GM21360 (cell line): Measurements from ENCODE around the gene SLC4A1.

Experiments used
- ATAC-seq: cut with Tn5 transposase; IDR thresholded peaks from one replicate; pipeline ENCODE4 v1.9.1; 2021; ENCODE audit warnings: mild to moderate bottlenecking, moderate library complexity; ENCODE audit not compliant: unreplicated experiment

Gene SLC4A1

DNA sequence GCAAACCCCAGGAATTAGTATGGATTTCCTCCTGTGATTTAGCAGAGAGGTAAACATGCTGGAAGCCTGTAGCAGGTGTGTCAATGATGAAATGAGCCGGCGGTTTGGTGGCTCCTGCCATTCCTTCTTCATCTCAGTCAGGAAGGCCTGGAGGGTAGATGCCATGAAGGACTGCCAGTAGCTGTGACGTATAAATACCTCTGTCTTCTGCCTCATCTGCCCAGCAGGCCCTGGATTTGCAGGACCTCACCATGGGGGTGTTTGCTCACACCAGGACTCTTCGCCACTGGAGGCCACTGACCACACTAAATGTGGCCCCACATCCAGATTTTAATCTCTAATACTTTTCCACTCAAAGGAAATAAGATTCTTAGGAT is 16.1 kb upstream of the SLC4A1 start:
- ATAC-seq = no peak

DNA sequence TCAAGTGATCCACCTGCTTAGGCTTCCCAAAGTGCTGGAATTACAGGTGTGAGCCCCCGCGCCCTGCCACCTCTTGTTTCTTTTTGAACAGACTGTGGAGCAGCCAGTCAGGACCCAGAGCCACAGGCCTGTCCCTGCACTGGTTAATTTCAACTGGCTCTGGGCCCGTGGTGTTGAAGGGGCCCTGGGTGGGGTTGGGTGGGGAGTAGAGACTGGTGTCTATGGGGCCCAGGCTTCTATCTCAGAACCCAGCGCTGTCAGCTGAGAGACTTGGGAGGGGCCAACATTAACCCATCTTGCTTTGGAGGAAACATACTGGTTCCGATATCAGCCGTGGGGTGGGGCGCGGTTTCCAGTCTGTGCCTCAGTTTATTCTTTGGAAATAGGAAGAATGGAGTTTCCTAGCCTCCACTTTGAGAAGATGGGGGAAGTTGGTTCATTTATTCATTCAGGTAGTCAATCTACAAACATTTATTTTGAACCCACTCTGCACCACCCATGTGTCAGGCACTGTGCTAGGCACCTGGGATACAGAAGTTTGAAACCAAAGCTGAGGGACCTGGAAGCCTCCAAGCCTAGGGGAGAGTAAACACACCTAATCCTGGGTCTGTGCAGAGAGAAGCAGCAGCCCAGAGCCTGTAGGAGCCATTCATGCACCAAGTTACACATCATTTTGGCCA is 15.5 kb upstream of the SLC4A1 start:
- no peak for ATAC-seq

DNA sequence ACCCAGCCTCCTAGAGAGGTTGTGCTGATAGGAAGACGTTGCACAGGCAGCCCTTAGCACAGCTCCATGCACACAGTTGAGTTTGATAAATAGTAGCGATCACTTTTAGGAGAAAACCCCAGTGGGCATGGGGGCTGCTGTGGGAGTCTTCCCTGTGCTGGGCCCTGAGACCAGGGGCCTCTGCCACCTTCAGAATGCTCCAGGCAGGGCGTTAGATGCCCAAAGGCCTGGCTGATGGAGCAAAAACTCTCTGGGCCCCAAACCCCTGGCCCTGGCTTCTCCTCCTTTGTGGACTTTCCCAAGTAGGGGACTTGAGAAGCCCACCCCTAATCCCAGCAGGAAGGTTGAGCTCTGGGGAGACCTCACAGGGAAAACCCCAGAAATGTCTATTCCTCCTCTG is 14.3 kb upstream of the SLC4A1 start:
- ATAC-seq = no peak

DNA sequence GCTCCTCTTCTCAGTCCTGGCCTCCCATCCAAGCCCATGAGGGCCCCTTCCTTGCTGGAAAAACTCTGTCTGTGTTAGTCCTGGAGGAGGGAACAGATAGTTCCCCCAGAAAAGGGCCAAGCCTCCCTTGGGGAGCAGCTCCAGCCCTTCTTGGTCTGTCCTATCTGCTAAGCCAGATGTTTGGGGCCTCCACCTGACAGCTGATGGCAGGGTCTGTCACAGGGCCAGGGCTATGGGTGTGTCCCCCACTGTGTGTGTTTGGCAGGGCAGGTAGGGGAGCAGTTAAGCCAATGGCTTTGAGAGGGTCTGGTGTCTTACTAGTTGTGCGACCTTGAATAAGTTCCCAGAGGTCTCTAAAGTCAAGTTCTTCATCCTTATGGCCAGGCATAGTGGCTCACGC is 13.6 kb upstream of the SLC4A1 start:
- ATAC-seq = no peak

DNA sequence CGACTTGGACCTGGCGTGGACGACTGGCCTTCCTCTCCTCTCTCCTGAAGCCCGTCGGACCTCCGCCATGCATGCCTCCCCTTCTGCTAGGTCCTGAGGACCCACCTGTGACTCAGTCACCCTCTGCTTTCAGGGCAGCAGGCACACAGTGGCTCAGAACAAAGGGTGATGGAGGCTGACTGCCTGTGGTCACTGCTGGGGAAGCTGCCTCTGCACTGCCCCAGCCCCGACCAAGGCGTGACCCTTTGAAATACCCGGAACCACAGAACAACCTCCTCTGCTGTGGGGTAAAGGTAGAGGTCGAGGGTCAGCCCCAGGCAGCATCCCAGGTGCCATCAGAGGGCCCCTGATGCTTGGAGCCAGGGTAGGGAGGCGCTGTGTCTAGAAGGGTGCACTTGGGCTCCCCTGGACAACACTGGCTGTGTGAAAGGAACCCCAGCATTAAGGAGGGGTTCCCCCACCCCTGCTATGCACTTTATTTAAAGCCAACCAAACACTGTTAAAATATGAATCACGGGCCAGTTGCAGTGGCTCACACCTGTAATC is 12.5 kb upstream of the SLC4A1 start:
- no peak for ATAC-seq

DNA sequence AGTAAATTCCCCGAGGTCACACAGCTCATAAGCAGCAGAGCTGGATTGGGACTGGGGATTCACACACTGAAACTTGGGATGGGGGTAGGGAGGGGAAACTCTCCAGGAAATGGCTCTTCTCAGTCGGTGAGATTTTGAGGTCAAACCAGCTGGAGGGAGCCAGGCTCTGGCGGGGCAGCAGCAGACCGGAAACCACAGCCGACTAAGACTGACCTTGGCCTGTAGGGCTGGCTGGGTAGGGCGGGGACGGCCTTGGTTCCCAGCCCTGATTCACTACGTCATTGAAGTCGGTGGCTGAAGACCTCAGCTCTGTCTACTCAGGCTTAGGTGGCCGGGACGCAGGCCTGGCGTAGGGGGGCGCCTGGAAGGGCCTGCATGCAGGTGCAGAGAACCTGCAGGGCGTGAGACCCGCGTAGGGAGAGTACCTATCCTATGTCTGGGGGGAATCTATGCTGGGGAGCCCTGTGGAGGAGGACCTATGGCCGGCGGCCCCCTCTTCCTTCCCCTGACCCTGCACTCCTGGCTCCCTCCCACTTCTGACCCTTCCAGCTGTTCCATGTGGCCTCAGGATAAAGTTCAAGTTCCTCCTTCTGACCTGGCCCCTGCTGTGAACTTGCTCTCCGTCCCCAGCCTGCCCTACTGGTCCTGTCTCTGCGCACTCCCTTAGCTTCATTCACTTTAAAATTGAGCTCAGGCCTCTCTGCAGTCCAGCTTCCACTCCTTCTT is 11.9 kb upstream of the SLC4A1 start:
- no peak for ATAC-seq

DNA sequence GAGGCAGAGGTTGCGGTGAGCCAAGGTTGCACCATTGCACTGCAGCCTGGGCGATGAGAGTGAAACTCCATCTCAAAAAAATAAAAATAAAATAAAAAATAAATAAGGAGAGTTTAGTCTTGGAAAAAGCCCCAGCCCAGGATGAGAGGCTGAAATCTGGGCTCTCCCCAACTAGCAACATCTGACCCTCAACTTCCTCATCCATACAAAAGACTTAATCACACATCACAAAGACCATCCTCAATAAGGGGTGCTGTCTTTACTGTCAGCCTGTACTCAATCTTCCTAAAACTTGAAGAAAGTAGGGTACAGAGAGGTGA is 11.4 kb upstream of the SLC4A1 start:
- ATAC-seq = no peak

DNA sequence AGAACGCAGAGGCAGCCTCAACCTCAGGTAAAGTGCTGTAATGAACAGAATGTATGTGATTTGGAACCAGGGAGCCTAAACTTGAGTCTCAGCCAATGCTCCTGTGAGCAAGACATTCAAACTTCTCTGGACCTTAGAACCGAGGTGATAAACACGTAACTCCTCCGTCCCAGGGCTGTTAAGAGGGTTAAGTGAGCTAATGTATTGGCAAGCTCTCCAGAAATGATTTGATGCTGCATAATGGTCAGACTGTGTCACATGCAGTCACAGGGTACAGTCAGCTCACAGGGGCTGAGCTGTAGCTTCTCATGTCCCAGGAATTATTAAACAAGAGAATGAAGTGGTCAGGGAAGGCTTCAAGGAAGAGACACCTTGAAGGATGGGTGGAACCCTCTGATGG is 10.0 kb upstream of the SLC4A1 start:
- no peak for ATAC-seq

DNA sequence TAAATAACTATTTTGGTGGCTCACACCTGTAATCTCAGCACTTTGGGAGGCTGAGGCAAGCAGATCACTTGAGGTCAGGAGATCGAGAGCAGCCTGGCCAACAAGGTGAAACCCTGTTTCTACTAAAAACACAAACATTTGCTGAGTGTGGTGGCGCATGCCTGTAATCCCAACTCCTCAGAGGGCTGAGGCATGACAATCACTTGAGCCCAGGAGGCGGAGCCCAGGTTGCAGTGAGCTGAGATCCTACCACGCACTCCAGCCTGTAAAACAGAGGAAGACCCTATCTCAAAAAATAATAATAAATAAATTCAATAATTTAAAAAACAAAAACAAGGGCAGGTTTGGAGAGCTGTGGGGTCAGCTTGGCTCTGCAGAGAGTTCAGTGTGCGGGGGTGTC is 5.7 kb upstream of the SLC4A1 start:
- no peak for ATAC-seq

DNA sequence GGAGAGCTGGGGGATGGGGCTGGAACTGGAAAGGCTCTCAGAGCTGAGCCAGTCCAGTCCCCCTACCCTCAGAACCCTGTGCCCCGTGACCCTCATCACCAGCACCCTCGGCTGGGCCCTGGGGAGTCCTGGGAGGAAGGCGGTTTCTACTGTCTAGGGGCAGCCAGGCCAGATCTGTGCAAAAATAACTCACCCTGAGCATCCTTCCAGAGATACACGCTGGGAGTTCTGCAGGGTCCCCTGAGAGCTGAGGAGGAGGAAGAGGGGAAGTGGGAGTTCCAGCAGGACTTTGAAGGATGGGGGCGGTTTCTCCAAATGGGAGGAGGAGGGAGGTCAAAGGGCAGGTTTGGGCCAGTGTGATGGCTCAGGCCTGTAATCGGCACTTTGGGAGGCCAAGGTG is 5.0 kb upstream of the SLC4A1 start:
- no peak for ATAC-seq

DNA sequence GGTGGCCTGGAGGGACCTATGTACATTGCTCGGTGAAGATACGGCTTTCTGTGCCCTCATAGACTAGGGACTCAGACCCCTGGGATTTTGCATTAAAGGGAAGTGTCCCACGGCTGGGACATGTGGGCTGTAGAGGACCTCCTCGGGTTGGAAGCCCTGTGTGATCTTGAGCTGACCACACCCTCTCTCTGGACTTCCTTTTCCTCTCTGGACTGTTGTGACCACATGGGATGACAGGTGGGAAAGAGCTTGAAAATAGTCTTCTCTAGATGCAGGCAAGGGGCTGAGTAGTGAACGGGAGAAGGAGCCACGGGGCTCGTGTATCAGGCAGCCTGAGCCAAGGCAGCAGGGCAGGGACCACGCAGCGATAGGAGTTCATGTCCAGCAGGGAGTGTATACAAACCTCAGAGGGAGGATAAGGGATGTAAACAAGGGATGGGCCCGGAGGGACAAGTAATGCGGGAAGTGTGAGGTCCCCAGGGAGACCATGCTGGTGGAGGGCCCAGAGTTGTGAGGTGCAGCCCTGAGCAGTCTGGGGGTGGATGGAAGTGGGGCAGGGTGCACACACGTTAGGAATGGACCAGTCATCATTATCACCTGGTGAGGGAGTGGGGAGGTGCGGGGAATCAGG is 4.5 kb upstream of the SLC4A1 start:
- no peak for ATAC-seq

DNA sequence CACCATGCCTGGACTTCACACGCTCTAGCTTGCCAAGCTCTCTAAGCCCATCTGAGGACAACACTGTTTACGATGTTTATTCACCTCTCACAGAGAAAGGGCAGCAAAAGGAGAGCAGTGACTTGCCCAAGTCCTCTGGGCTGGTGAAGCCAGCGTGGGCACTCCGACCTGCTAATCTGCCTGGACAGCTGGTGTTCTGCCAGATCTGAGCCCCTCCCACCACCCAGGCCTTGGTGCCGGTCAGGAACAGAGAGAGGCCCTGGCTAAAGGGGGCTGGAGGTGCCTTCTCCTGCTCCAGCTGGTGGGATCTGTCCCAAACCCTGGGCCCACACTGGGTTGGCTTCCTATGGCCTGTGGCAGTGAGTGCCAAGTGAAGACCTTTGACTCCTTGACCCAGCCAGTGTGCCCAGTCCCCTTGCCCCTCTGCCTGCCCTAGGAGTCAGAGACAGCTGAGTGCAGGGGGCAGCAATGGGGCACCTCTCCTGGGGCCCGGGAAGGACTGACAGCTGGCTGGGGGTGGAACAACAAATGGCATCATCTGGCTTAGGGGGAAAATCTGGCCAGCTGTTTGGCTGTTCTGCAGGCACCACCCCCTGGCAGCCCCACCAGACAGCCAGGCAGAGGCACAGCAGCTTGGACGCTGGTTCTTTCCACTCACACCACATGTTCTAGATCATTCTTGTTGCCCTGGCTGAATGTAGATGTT is 1.8 kb upstream of the SLC4A1 start:
- no peak for ATAC-seq

DNA sequence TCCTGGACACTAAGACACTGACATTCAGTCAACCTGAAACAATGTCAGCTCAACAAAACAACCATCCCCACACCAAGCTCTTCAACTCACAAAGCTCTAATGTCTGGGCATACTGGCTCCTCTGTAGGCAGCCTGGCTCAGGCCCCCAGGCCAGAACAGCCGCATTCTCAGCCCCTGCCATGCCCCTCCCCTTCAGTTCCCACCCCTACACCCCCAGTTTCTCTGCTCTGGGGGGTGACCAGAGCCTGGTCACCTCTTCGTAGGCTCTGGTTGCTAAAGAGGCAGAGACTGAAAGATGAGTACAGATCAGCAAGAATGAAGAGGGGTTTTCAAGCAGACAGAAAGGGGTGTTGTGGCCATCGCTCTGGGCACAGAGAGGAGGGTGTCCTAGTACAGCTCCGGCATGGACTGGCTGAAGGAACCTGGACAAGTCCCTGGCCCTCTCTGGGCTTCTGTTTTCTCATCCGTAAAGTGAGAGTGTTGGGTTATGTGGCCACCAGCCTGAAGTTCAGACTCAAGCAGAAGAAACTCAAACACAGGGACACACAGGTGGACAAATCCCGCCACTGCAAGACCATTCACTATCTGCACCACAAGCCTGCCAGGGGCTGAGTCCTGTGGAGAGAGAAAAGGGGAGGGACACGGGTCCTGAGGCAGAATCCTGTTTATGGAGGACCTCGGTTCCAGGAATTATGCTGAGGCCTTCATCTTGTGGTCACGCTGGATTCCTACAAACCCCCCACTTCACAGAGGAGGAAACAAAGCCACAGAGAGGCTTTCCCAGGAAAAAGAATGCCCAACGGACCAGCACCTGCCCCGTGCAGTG is 987 bp upstream of the SLC4A1 start:
- ATAC-seq = no peak

DNA sequence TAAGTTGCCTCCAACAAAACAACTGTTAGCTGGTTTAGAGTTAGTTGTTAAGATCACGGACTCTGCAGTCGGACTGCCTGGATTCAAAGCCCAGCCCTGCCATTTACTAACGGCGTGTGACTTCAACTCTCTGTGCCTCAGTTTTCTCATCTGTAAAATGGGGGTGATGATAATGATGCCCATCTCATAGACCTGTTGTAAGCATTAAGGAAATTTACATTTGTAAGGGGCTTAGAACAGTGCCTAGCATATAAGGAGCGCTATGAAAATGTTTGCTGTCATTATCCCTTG is 825 bp downstream of the SLC4A1 start:
- ATAC-seq = no peak

DNA sequence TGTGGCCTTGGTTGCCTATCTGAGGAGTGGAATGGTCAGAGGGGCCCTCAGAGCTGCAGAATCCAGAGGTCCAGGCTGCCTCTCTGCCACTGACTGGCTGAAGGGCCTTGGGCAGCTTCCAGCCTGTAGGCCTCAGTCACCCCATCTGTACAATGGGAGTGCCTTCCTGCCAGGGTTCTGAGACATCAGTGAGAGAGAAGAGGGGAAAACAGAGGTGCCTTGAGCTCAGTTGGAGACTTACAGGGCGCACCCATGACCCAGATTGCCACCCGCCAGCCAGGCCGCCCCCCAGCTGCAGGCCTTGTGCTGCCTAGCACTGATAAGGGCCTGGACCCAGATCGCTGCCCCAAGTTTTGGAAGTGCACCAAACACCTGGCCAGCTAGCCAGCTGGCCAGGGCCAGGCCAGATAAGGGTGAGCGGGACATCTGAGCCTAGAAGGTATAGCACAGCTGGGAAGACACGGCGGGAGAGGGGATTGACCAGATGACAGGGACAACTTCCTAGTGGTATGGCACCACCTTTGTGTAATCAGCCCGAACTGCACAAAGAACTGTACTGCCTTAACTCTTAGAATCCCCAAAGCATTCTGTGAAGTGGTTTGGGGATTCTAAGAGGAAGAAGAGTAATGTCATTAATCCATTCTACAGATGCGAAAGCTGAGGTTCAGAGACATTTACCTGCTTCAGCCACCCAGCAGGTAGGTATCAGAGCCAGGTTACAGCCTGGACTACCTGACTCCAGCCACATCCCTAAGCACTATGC is 1.4 kb downstream of the SLC4A1 start:
- no peak for ATAC-seq

DNA sequence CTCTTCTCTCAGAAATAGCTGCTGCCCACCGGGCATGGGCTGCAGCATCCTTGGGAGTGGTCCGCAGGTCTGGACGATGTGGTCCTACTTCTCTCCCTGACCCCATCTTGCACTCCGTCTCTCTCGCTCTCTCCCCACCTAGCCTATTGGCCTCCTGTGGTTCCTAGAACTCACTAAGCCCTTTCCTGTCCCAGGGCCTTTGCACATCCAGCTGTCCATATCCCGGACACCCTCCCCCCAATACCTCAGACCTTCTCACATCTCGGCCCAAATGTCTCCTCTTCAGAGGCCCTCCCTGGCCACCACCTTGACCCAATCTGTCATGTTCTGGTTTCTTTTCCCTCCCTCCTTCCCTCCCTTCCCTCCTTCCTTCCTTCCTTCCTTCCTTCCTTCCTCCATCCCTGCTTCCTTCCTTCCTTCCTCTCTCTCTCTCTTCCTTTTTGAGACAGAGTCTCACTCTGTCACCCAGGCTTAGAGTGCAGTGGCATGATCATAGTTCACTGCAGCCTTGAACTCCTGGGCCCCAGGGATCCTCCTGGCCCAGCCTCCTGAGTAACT is 4.5 kb downstream of the SLC4A1 start:
- no peak for ATAC-seq

DNA sequence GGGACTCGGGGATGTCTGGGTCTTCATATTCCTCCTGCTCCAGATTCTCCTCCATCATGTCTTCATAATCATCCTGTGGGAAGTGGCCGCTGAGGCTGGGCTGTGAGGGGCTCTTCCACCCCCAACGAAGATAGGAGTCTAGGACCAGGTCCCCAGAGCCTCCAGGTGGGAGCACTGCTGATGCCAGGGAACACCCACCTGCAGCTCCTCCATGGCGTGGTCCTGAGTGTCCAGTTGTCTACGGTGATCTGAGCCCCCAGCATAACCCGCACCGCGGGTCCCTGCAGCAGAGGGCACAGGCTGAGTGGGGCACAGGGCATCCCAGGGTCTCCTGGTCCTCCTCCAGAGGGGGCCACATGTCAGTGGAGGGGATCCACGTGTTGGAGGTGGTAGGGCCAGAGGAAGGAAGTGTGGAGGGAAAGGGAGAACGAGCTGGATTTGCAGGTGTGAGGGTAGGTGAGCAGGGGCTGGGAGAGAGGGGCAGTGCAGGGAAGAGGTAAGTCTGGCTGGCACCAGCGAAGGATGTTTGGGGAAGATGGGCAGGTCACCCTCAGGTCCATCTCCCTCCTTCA is 5.2 kb downstream of the SLC4A1 start:
- no peak for ATAC-seq

DNA sequence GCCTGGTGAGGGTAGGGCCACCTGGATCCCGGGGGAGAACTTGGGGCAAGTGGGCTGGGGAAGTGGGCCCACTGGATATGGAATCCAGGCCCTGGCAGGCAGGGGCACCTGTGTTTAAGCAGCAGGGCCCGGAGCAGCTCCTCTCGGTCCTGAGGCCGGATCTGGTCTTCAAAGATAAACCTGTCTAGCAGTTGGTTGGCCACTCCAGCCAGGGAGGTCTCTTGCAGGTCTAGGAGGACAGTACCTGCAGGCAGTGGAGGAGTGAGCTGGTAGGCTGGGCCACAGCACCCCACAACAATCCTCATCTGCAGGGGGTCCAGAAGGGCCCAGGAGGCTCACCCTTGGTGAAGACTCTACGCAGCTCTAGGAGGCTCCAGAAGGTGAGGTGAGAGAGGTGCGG is 7.6 kb downstream of the SLC4A1 start:
- no peak for ATAC-seq

DNA sequence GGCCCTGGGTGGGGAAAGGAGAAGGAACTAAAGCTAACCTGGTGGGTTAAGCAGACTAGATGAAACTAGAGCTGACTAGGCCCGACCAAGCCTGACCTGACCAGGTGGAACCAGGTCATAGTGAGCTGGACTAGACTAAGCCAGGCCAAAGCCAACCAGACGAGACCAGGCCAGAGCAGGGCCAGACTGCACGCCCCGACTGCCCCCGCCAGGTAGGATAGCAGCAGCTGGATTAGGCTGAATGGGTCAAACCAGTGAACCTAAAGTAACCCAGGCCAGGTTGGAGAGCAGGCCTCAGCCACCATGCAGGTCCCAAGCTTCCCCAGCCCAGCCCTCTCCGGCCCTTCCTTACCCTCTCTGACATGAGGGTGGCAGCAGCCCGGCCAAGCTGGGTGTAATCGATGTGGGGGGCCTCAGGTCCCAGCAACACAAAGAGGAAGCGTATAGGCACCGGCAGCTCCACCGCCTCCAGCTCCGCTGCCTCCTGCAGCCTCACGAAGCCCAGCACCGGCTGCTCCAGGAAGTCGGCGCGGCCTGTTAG is 9.1 kb downstream of the SLC4A1 start:
- no peak for ATAC-seq
